GM19452 (cell line): ENCODE measurements around the gene FAAP100.
"Not testable (repeated sequence)": the region's sequence is repeated elsewhere in the genome, so short reads cannot be mapped to it uniquely, and the experiment has no call there.

Experiments used
- ATAC-seq: cut with Tn5 transposase; IDR thresholded peaks from one replicate; pipeline ENCODE4 v1.9.1; 2021; ENCODE audit not compliant: unreplicated experiment

FAAP100 gene

GRCh38 chr17:81539961-81540675, 12.0 kb downstream of the FAAP100 start:
- ATAC-seq: no peak

- ATAC-seq: no peak
Measured at GRCh38 chr17:81539571-81539900, 12.6 kb downstream of the FAAP100 start.

GRCh38 chr17:81538651-81539570, 13.2 kb downstream of the FAAP100 start:
- ATAC-seq: no peak

GRCh38 chr17:81537856-81538555, 14.1 kb downstream of the FAAP100 start:
- ATAC-seq: no peak

- no peak for ATAC-seq
Measured at GRCh38 chr17:81537343-81537855, 14.8 kb downstream of the FAAP100 start.

GRCh38 chr17:81536299-81537290, 15.6 kb downstream of the FAAP100 start:
- no peak for ATAC-seq

- no peak for ATAC-seq
Measured at GRCh38 chr17:81535480-81536298, 16.5 kb downstream of the FAAP100 start.

GRCh38 chr17:81535007-81535328, 17.2 kb downstream of the FAAP100 start:
- ATAC-seq: no peak

GRCh38 chr17:81534157-81535006, 17.8 kb downstream of the FAAP100 start:
- no peak for ATAC-seq

- no peak for ATAC-seq
Measured at GRCh38 chr17:81533339-81534141, 18.6 kb downstream of the FAAP100 start.

- no peak for ATAC-seq
Measured at GRCh38 chr17:81532490-81533287, 19.5 kb downstream of the FAAP100 start.

- not testable (repeated sequence) for ATAC-seq
Measured at GRCh38 chr17:81531998-81532404, 20.2 kb downstream of the FAAP100 start.

GRCh38 chr17:81531013-81531412, 21.1 kb downstream of the FAAP100 start:
- ATAC-seq: not testable (repeated sequence)

- ATAC-seq: no peak
Measured at GRCh38 chr17:81529437-81529803, 22.7 kb downstream of the FAAP100 start.

GRCh38 chr17:81528651-81529436, 23.3 kb downstream of the FAAP100 start:
- no peak for ATAC-seq

GRCh38 chr17:81528384-81528650, 23.8 kb downstream of the FAAP100 start:
- ATAC-seq: no peak
